ENCODE measurements around the gene MRI1. TPM values are rescaled to one million over a fixed set of nuclear protein-coding genes. Genes with fewer than 3 reads are reported as not detected.

MRI1 gene
- total and polyA plus RNA-seq, 4 donors: 5.8 to 66.5 (median 35.1) TPM

DNA sequence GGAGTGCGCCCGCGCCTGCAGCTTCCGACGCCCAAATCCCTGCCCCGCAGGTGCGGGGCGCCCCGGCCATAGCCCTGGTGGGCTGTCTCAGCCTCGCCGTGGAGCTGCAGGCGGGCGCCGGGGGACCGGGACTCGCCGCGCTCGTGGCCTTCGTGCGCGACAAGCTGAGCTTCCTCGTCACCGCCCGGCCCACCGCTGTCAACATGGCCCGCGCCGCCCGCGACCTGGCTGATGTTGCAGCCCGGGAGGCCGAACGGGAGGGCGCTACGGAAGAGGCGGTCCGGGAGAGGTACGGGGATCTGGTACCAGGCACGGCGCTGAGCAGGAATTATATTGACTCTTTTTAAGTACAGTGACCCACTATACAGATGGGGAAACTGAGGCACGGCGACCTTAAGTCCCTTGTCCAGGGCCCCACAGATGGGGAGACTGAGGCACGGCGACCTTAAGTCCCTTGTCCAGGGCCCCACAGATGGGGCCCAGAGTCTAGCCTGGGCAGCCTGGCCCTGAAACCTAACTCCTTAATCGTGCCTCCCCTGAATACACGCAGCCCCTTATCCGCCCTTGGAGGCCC lies 586 bp downstream of the MRI1 start:
- peaks cover 0 to 6% of the 10 kb centered on the region in 2 donors for H3K36me3 ChIP-seq (ENCODE audit: control insufficient read depth in 1 of 2, insufficient read depth in 2 of 2, low read length in 1 of 2)
- peak overlapping the region; percentile 66 to 78 for H3K4me3 ChIP-seq (ENCODE audit: low read length in 2 of 2)
- DNase-seq (peak in 1 of 2 donors; percentile 84), ATAC-seq (ENCODE audit: low FRiP score) (peak; percentile 47)
- H3K4me1 ChIP-seq (ENCODE audit: control insufficient read depth in 1 of 2, insufficient read depth in 2 of 2, low read length in 2 of 2): no peaks in the 10 kb centered on the region
- H3K9me3 ChIP-seq (ENCODE audit: control insufficient read depth, low read length): no peaks in the 10 kb centered on the region
- H3K27me3 ChIP-seq (ENCODE audit: control insufficient read depth in 1 of 2, insufficient read depth in 2 of 2, low read length in 1 of 2): no peaks in the 10 kb centered on the region
- 1 to 3% methylated on average over 41 to 48 of the region's 48 CpGs for WGBS, 2 donors
- intact Hi-C loops (cut with DNase I): no loop called here
- peak overlapping the region in 1 of 2 donors; percentile 13 for H3K27ac ChIP-seq (ENCODE audit: low read depth in 1 of 2, low read length in 2 of 2)

DNA sequence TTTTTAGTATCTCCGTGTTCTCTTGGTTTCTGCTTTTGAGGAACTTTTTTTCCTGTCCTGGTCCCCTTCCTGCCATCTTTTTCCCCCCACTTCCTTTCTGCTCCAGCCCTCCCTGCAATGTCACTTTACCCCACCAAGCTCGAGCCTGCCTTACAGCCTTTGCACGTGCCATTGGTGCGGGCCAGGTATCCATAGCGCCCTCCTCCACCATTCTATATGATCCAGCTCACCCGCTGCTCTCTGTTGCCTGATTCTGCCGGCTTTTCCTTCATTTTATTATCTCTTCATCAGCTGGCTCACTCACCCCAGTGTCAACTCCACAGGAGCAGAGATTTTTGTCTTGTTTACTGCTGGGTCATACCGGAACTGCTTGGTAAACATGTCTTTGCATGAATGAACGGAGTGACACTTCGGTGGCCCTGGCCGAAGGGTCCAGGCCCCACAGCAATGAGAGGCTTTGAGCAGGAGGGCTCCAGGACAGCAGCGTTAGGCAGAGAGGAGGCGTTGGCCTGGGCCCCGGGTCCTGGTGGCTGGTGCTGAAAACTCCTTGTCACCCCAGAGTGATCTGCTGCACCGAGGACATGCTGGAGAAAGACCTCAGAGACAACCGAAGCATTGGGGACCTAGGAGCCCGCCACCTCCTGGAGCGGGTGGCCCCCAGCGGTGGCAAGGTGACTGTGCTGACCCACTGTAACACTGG lies 1.2 kb downstream of the MRI1 start:
- H3K4me1 ChIP-seq (ENCODE audit: control insufficient read depth in 1 of 2, insufficient read depth in 2 of 2, low read length in 2 of 2): no peaks in the 10 kb centered on the region
- no peak for DNase-seq
- peaks cover 0 to 6% of the 10 kb centered on the region in 2 donors for H3K36me3 ChIP-seq (ENCODE audit: control insufficient read depth in 1 of 2, insufficient read depth in 2 of 2, low read length in 1 of 2)
- no peaks in the 10 kb centered on the region for H3K9me3 ChIP-seq (ENCODE audit: control insufficient read depth, low read length)
- H3K27me3 ChIP-seq (ENCODE audit: control insufficient read depth in 1 of 2, insufficient read depth in 2 of 2, low read length in 1 of 2): no peaks in the 10 kb centered on the region
- 39 to 64% methylated on average over 19 of the region's 19 CpGs for WGBS, 2 donors
- ATAC-seq (ENCODE audit: low FRiP score): no peak
- peak overlapping the region in 1 of 2 donors; percentile 66 for H3K4me3 ChIP-seq (ENCODE audit: low read length in 2 of 2)
- H3K27ac ChIP-seq (ENCODE audit: low read depth in 1 of 2, low read length in 2 of 2): no peak overlapping the region
- intact Hi-C loops (cut with DNase I): no loop called here

DNA sequence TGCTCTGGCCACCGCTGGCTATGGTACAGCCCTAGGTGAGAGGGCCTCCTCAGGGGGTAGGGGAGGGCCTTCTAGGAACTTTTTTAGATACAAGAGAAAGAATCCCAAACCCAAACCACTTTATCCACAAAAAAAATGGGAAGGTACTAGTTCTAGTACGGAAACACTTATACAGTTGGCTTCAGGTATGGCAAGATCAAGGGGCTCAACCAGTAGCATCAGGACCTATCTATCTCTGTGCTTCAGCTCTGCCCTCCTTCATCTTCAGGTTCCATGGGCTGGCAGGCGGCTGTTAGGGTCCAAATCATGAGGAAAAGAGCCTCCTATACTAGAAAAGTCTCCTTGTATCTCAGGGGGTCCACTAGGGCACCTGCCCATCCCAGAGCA lies 1.8 kb downstream of the MRI1 start:
- H3K4me3 ChIP-seq (ENCODE audit: low read length in 2 of 2): no peak overlapping the region
- WGBS, 2 donors: 87 to 97% methylated on average over 3 of the region's 3 CpGs
- H3K36me3 ChIP-seq (ENCODE audit: control insufficient read depth in 1 of 2, insufficient read depth in 2 of 2, low read length in 1 of 2): peaks cover 0 to 6% of the 10 kb centered on the region in 2 donors
- ATAC-seq (ENCODE audit: low FRiP score) (no peak), DNase-seq (no peak)
- H3K9me3 ChIP-seq (ENCODE audit: control insufficient read depth, low read length): no peaks in the 10 kb centered on the region
- intact Hi-C loops (cut with DNase I): no loop called here
- H3K27me3 ChIP-seq (ENCODE audit: control insufficient read depth in 1 of 2, insufficient read depth in 2 of 2, low read length in 1 of 2): no peaks in the 10 kb centered on the region
- H3K4me1 ChIP-seq (ENCODE audit: control insufficient read depth in 1 of 2, insufficient read depth in 2 of 2, low read length in 2 of 2): no peaks in the 10 kb centered on the region
- no peak overlapping the region for H3K27ac ChIP-seq (ENCODE audit: low read depth in 1 of 2, low read length in 2 of 2)

GRCh38 chr19:13768510-13768909 lies 4.2 kb downstream of the MRI1 start:
- DNase-seq (no peak), ATAC-seq (ENCODE audit: low FRiP score) (no peak)
- Histone ChIP-seq H3K9me3 (ENCODE audit: control insufficient read depth, low read length) (no peaks in the 10 kb centered on the region), H3K4me3 (ENCODE audit: low read length in 2 of 2) (no peak overlapping the region), H3K27me3 (ENCODE audit: control insufficient read depth in 1 of 2, insufficient read depth in 2 of 2, low read length in 1 of 2) (no peaks in the 10 kb centered on the region), H3K36me3 (ENCODE audit: control insufficient read depth in 1 of 2, insufficient read depth in 2 of 2, low read length in 1 of 2) (no peaks in the 10 kb centered on the region), H3K4me1 (ENCODE audit: control insufficient read depth in 1 of 2, insufficient read depth in 2 of 2, low read length in 2 of 2) (no peaks in the 10 kb centered on the region), H3K27ac (ENCODE audit: low read depth in 1 of 2, low read length in 2 of 2) (no peak overlapping the region)
- intact Hi-C loops (cut with DNase I): no loop called here
- 89 to 90% methylated on average over 19 of the region's 19 CpGs for WGBS, 2 donors

- intact Hi-C loops (cut with DNase I): loop anchor here in 1 of 2 donors (10.0 kb wide), 1 partner anchor 305 kb away; the partner anchor contains the start of gene MISP3
- H3K36me3 ChIP-seq (ENCODE audit: control insufficient read depth in 1 of 2, insufficient read depth in 2 of 2, low read length in 1 of 2): no peaks in the 10 kb centered on the region
- 86% methylated on average over 16 of the region's 16 CpGs for WGBS, 2 donors
Observed at GRCh38 chr19:13770013-13770635, 5.8 kb downstream of the MRI1 start.

GRCh38 chr19:13774217-13775191 lies 10.2 kb downstream of the MRI1 start, which contains the start of gene C19orf53:
Gene C19orf53 (plus strand): TSS chr19:13774456. CDS start chr19:13774478, 22 bp downstream.
- H3K27me3 ChIP-seq (ENCODE audit: control insufficient read depth in 1 of 2, insufficient read depth in 2 of 2, low read length in 1 of 2): no peaks in the 10 kb centered on the region
- peaks cover 0 to 5% of the 10 kb centered on the region in 2 donors for H3K36me3 ChIP-seq (ENCODE audit: control insufficient read depth in 1 of 2, insufficient read depth in 2 of 2, low read length in 1 of 2)
- 1% methylated on average over 60 to 61 of the region's 61 CpGs for WGBS, 2 donors
- DNase-seq (peak; percentile 95 to 96), ATAC-seq (ENCODE audit: low FRiP score) (peak; percentile 95)
- peak within 1 kb of the TSS; percentile 54 to 95 for H3K27ac ChIP-seq (ENCODE audit: low read depth in 1 of 2, low read length in 2 of 2)
- no peaks in the 10 kb centered on the region for H3K4me1 ChIP-seq (ENCODE audit: control insufficient read depth in 1 of 2, insufficient read depth in 2 of 2, low read length in 2 of 2)
- peak within 1 kb of the TSS; percentile 70 to 77 for H3K4me3 ChIP-seq (ENCODE audit: low read length in 2 of 2)
- no peaks in the 10 kb centered on the region for H3K9me3 ChIP-seq (ENCODE audit: control insufficient read depth, low read length)
- intact Hi-C loops (cut with DNase I): loop anchor here in 1 of 2 donors (10.0 kb wide), 1 partner anchor 300 kb away; the partner anchor contains the start of gene MISP3

More at GRCh38 chr19:13770013-13770635, 5.8 kb downstream of the MRI1 start:
- DNase-seq (no peak), ATAC-seq (ENCODE audit: low FRiP score) (no peak)
- Histone ChIP-seq H3K4me3 (ENCODE audit: low read length in 2 of 2) (no peak overlapping the region), H3K27ac (ENCODE audit: low read depth in 1 of 2, low read length in 2 of 2) (no peak overlapping the region), H3K4me1 (ENCODE audit: control insufficient read depth in 1 of 2, insufficient read depth in 2 of 2, low read length in 2 of 2) (no peaks in the 10 kb centered on the region), H3K27me3 (ENCODE audit: control insufficient read depth in 1 of 2, insufficient read depth in 2 of 2, low read length in 1 of 2) (no peaks in the 10 kb centered on the region), H3K9me3 (ENCODE audit: control insufficient read depth, low read length) (no peaks in the 10 kb centered on the region)

GRCh38 chr19:13778398-13778797 lies 14.1 kb downstream of the MRI1 start:
- no peak overlapping the region for H3K27ac ChIP-seq (ENCODE audit: low read depth in 1 of 2, low read length in 2 of 2)
- DNase-seq: no peak
- peaks cover 0 to 5% of the 10 kb centered on the region in 2 donors for H3K36me3 ChIP-seq (ENCODE audit: control insufficient read depth in 1 of 2, insufficient read depth in 2 of 2, low read length in 1 of 2)
- intact Hi-C loops (cut with DNase I): loop anchor here in 1 of 2 donors (10.0 kb wide), 1 partner anchor 296 kb away; the partner anchor contains the start of gene MISP3
- ATAC-seq (ENCODE audit: low FRiP score): no peak
- no peaks in the 10 kb centered on the region for H3K4me1 ChIP-seq (ENCODE audit: control insufficient read depth in 1 of 2, insufficient read depth in 2 of 2, low read length in 2 of 2)
- no peak overlapping the region for H3K4me3 ChIP-seq (ENCODE audit: low read length in 2 of 2)
- 70 to 78% methylated on average over 9 of the region's 9 CpGs for WGBS, 2 donors
- H3K27me3 ChIP-seq (ENCODE audit: control insufficient read depth in 1 of 2, insufficient read depth in 2 of 2, low read length in 1 of 2): no peaks in the 10 kb centered on the region
- no peaks in the 10 kb centered on the region for H3K9me3 ChIP-seq (ENCODE audit: control insufficient read depth, low read length)

DNA sequence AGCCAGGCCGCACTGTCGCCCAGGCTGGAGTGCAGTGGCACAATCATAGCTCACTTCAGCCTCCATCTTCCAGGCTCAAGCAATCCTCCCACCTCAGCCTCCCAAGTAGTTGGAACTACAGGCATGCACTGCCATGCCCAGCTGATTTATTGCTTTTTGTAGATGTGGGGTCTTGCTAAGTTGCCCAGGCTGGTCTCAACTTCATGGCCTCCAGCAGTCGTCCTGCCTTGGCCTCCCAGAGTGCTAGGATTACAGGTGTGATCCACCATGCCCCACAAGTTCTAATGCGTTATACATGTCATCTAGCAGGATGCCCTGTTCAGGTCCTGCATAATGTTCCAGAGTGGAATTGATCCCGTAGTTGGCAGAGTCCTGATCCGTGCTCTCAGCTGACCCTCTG lies 14.5 kb downstream of the MRI1 start:
- WGBS, 2 donors: 72 to 89% methylated on average over 6 of the region's 6 CpGs
- H3K36me3 ChIP-seq (ENCODE audit: control insufficient read depth in 1 of 2, insufficient read depth in 2 of 2, low read length in 1 of 2): peaks cover 0 to 5% of the 10 kb centered on the region in 2 donors
- no peak overlapping the region for H3K27ac ChIP-seq (ENCODE audit: low read depth in 1 of 2, low read length in 2 of 2)
- no peaks in the 10 kb centered on the region for H3K4me1 ChIP-seq (ENCODE audit: control insufficient read depth in 1 of 2, insufficient read depth in 2 of 2, low read length in 2 of 2)
- intact Hi-C loops (cut with DNase I): loop anchor here in 1 of 2 donors (10.0 kb wide), 1 partner anchor 296 kb away; the partner anchor contains the start of gene MISP3
- DNase-seq (no peak), ATAC-seq (ENCODE audit: low FRiP score) (no peak)
- no peak overlapping the region for H3K4me3 ChIP-seq (ENCODE audit: low read length in 2 of 2)
- H3K9me3 ChIP-seq (ENCODE audit: control insufficient read depth, low read length): no peaks in the 10 kb centered on the region
- no peaks in the 10 kb centered on the region for H3K27me3 ChIP-seq (ENCODE audit: control insufficient read depth in 1 of 2, insufficient read depth in 2 of 2, low read length in 1 of 2)

Data from aorta (tissue), 5 donors.